Mesothelial cell of epicardium (in vitro differentiated cells): ENCODE data around the gene SUPT5H. TPM values are rescaled to one million over a fixed set of nuclear protein-coding genes. Genes with fewer than 3 reads are reported as not detected.

ENCODE experiments used
- DNase-seq, 2 experiments: peaks; one replicate each; pipeline ENCODE4 v3.0.0; 2021; ENCODE audit warnings: low spot score in 2 of 2; ENCODE audit not compliant: unreplicated experiment in 2 of 2
- H3K27ac Mint-ChIP-seq: 2 replicates; pipeline ENCODE4 v1.8.0; 2021; ENCODE audit warnings: mixed read lengths
- H3K27me3 Mint-ChIP-seq: 2 replicates; pipeline ENCODE4 v1.8.0; 2021; ENCODE audit warnings: low read depth, mixed read lengths
- H3K36me3 Mint-ChIP-seq: 2 replicates; pipeline ENCODE4 v1.8.0; 2021; ENCODE audit warnings: mixed read lengths
- H3K4me1 Mint-ChIP-seq: 2 replicates; pipeline ENCODE4 v1.8.0; 2021; ENCODE audit warnings: mixed read lengths
- H3K4me3 Mint-ChIP-seq: 2 replicates; pipeline ENCODE4 v1.8.0; 2021; ENCODE audit warnings: mild to moderate bottlenecking, moderate library complexity, mixed read lengths
- H3K9me3 Mint-ChIP-seq: 2 replicates; pipeline ENCODE4 v1.8.0; 2021; ENCODE audit warnings: mixed read lengths
- total RNA-seq: library from RNA; stranded (reverse); gene quantifications from 3 replicates; pipeline ENCODE4 v1.2.1, GENCODE V29; 2021
- TF ChIP-seq, protein P1 (sequence below): fragments of 200-600 bp; sonication (generic); IDR thresholded peaks from one replicate; pipeline ENCODE4 v1.5.0; 2021; ENCODE audit warnings: antibody characterized with exemption; ENCODE audit not compliant: unreplicated experiment

SUPT5H gene
- total RNA-seq, 1 donor from 2014 or later: 127 TPM

DNA sequence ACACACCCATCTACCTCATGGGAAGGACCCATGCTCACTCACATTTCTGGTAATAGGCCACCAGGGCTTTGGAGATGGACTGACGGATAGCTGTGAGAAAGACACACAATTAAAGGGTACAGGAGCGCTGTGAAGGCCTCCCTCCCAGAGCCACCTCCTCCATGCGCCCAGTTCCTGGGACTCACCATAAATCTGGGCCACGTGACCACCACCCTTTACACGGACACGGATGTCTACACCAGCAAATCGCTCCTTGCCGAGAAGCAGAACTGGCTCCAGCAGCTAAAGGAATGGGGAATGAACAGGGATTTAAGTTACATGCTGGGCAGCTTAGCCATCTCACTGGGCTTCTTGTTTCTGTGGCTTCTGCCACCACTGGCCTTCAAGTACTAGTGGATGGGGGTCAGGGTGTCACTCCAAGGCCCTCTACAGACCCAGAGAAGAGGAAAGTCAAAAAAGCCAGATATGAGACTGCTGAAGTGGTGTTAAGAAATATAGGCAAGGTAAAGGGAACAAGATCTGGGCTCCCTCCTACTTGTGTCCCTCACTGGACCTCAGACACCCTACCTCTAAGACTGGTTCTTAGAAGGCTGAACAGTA is 11.8 kb upstream of the SUPT5H start:
- Mint-ChIP-seq H3K36me3 (peaks cover 16% of the 10 kb centered on the region), H3K4me1 (peaks cover 29% of the 10 kb centered on the region), H3K27ac (peak overlapping the region; percentile 47), H3K4me3 (peak overlapping the region; percentile 49), H3K9me3 (no peaks in the 10 kb centered on the region), H3K27me3 (no peaks in the 10 kb centered on the region)
- TF ChIP-seq, protein P1, sequence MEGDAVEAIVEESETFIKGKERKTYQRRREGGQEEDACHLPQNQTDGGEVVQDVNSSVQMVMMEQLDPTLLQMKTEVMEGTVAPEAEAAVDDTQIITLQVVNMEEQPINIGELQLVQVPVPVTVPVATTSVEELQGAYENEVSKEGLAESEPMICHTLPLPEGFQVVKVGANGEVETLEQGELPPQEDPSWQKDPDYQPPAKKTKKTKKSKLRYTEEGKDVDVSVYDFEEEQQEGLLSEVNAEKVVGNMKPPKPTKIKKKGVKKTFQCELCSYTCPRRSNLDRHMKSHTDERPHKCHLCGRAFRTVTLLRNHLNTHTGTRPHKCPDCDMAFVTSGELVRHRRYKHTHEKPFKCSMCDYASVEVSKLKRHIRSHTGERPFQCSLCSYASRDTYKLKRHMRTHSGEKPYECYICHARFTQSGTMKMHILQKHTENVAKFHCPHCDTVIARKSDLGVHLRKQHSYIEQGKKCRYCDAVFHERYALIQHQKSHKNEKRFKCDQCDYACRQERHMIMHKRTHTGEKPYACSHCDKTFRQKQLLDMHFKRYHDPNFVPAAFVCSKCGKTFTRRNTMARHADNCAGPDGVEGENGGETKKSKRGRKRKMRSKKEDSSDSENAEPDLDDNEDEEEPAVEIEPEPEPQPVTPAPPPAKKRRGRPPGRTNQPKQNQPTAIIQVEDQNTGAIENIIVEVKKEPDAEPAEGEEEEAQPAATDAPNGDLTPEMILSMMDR: no peak
- no peak for DNase-seq

DNA sequence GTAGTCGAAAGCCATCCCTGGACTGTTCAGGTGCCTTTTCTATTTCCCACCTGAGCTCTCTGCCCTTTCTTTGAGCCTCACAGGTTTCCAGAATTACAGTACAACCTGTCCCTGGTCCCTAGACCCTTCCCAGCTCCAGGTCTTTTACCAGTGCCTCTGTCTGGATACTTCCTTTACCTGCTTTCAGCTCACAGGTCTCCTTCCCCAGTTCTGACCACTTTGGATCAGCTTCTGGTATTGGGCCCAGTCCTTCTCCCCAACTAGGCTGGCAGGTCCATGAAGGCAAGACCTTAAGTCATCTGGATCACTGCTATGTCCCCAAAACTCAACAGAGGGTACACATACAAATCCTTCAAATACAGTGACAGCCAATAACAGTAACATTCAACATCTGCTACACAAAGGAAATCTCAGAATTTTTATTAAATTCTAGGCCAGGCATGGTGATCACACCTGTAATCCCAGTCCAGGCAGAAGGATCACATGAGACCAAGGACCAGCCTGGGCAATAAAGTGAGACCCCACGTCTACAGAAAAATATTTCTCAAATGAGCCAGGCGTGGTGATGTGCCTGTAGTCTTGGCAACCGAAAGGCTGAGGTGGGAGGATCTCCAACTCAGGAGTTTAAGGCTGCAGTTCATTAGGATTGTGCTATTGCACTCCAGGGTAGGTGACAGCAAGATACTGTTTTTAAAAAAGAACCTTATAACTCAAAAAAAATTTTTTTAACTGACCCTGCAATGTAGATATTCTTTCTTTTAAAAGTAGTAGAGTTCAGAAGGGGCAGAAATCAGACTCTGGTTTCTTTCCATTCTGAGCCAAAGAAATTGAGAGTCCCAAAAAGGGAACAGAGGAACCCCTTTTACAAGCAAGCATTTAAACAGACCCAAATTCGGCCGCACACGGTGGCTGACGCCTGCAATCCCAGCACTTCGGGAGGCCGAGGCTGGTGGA is 11.0 kb upstream of the SUPT5H start:
- Mint-ChIP-seq H3K27me3 (no peaks in the 10 kb centered on the region), H3K27ac (peak overlapping the region; percentile 56), H3K36me3 (peaks cover 16% of the 10 kb centered on the region), H3K4me3 (peak overlapping the region; percentile 100), H3K9me3 (no peaks in the 10 kb centered on the region), H3K4me1 (peaks cover 23% of the 10 kb centered on the region)
- no peak for DNase-seq
- TF ChIP-seq, protein P1: no peak

- peaks cover 16% of the 10 kb centered on the region for H3K36me3 Mint-ChIP-seq
- H3K9me3 Mint-ChIP-seq: no peaks in the 10 kb centered on the region
- peak within 1 kb of the TSS; percentile 100 for H3K4me3 Mint-ChIP-seq
- no peaks in the 10 kb centered on the region for H3K27me3 Mint-ChIP-seq
- TF ChIP-seq, protein P1: no peak
- peak within 1 kb of the TSS; percentile 99 for H3K27ac Mint-ChIP-seq
- DNase-seq: peak; percentile 98 to 99
- H3K4me1 Mint-ChIP-seq: peaks cover 23% of the 10 kb centered on the region
Measured at GRCh38 chr19:39435499-39436349, 9.7 kb upstream of the SUPT5H start, which contains the start of gene RPS16. Gene RPS16 (minus strand): TSS chr19:39435949. CDS start chr19:39435895, 54 bp downstream.

DNA sequence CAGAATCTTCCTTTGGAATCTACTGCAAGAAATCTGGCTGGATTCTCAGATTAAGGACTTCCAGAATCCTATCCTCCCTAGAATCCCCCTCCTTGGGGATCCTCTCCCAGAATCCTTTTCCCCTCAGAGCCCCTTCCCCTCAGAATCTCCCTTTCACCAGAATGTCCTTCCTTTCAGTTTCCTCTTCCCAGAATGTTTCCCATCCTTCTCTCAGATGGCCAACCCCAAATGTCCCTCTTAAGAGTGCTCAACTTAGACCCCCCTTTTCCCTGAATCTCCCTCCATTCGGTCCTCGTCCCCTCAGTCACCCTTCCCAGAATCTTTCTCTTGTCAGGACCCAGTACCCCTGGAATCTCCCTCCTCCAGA is 9.0 kb upstream of the SUPT5H start:
- DNase-seq: no peak
- H3K27ac Mint-ChIP-seq: peak overlapping the region; percentile 99
- TF ChIP-seq, protein P1: no peak
- H3K4me1 Mint-ChIP-seq: peaks cover 23% of the 10 kb centered on the region
- H3K4me3 Mint-ChIP-seq: peak overlapping the region; percentile 100
- H3K36me3 Mint-ChIP-seq: peaks cover 16% of the 10 kb centered on the region
- no peaks in the 10 kb centered on the region for H3K9me3 Mint-ChIP-seq
- no peaks in the 10 kb centered on the region for H3K27me3 Mint-ChIP-seq

DNA sequence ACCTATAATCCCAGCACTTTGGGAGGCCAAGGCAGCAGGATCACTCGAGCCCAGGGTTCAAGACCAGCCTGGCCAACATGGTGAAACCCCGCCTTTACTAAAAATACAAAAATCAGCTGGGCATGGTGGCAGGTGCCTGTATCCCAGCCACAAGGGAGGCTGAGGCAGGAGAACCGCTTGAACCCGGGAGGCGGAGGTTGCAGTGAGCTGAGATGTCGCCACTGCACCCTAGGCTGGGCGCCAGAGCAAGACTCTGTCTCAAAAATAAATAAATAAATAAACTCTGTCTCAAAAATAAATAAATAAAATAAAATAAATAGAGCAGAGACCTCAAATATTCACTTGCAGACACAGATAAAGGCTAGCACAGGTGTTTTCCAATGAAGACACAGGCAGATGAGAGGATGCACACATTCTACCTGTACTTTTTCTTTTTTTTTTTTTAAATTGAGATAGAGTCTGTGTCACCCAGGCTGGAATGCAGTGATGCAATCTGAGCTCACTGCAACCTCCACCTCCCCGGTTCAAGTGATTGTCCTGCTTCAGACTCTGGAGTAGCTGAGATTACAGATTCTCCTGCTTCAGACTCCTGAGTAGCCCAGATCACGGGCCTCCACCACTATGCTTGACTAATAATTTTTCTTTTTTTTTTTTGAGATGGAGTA is 7.0 kb upstream of the SUPT5H start:
- TF ChIP-seq, protein P1: no peak
- peaks cover 23% of the 10 kb centered on the region for H3K4me1 Mint-ChIP-seq
- H3K9me3 Mint-ChIP-seq: no peaks in the 10 kb centered on the region
- no peaks in the 10 kb centered on the region for H3K27me3 Mint-ChIP-seq
- no peak overlapping the region for H3K27ac Mint-ChIP-seq
- no peak overlapping the region for H3K4me3 Mint-ChIP-seq
- peaks cover 8% of the 10 kb centered on the region for H3K36me3 Mint-ChIP-seq
- no peak for DNase-seq
